T-helper 2 cell treated with Interferon-gamma antibody and Interleukin-4, amounts not matched to agents 100 ng/mL and 5 ng/mL, for 36 hours (primary cell): Measurements from ENCODE around the gene ITPK1. TPM values are rescaled to one million over a fixed set of nuclear protein-coding genes. Genes with fewer than 3 reads are reported as not detected.

ENCODE experiments used
- intact Hi-C: fragments of 100-400 bp; cut with micrococcal nuclease; formaldehyde crosslinking; loops from one replicate; pipeline ENCODE4 v1.15.1; 2023
- total RNA-seq: library from RNA; stranded (reverse); gene quantifications from 2 replicates; pipeline ENCODE4 v1.2.3, GENCODE V29; 2022

The ITPK1 gene
- total RNA-seq, 1 donor from 2014 or later, result 84.1 TPM

GRCh38 chr14:92978229-92979021 is 137.3 kb downstream of the ITPK1 start:
- intact Hi-C loops, result no loop called here

GRCh38 chr14:92976268-92976667 is 139.5 kb downstream of the ITPK1 start:
- intact Hi-C loops, result no loop called here

- intact Hi-C loops, result no loop called here
These were observed 141.0 kb downstream of the ITPK1 start for GRCh38 chr14:92974541-92975345.

DNA sequence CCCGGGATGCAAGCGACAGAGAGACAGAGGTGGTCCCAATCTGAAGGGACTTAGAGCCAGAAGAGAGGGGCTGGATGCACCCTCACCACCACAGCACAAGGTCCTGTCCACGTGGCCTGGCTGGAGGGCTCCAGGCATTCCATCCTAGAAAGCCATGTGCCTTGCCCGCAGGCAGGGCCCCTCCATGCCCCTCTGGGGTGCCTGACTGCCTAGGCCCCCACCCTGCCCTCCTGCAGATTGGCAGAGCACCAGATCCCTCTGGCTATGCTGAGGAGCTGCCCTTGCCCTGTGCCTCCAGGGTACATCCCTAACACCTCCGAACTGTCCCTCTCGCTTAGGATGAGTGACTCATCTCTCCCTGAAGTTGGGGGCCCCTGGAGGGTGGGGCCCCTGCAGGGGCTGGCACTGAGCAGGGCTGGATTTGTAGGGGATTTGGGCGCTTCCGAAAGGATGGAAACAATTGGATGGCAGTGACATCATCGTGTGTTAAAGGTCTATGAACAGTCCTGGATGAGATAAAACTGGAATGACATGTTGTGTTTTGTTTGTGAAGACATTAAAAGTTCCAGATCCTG is 141.8 kb downstream of the ITPK1 start:
- intact Hi-C loops, result no loop called here

GRCh38 chr14:92973261-92973797 is 142.4 kb downstream of the ITPK1 start:
- intact Hi-C loops, result no loop called here

DNA sequence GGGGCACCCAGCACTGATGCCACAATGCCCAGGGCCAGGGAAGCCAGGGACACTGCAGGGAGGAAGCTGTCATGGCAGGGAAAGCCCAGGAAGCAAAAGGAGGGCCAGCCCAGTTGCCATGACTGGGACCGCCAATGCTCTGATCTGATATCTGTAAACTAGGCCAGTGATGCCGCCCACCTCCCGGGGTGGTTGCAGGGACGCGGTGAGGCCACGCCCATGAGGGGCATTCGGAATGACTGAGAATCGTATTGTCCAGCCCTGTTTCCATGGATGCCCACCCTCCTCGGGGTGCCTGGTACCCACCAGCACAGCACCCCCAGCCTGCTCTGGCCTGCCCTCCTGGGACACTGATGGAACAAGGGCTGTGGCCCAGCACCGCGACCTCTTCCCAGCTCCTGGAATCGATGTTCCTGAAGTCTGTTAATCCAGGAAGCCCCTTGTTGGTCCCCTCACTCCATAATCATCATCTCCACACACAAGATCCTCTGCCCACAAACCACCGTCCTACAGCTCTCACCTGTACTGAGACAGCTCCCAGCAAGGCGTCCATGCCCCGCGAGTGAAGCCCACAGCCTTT is 144.0 kb downstream of the ITPK1 start:
- intact Hi-C loops, result no loop called here

GRCh38 chr14:92970271-92970670 is 145.5 kb downstream of the ITPK1 start:
- intact Hi-C loops, result no loop called here

DNA sequence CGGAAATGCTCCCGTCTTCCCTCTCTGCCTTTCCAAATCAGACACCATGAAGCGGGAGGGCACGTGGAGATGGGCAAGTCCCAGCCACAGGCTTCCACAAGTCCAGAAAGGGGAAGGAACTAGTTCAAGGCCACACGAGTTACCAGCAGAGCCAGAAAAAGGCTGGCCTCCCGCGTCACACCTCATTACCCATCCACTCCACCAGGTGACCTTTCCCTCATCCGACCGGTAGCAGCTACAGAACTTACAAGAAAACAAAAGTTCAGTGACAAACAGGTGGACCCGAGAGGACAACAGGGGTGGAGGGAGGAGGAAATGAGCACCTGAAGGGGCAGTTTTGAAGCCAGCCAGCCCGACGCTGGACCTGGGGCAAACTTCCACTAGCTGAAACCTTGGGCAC is 145.9 kb downstream of the ITPK1 start:
- intact Hi-C loops, result no loop called here

DNA sequence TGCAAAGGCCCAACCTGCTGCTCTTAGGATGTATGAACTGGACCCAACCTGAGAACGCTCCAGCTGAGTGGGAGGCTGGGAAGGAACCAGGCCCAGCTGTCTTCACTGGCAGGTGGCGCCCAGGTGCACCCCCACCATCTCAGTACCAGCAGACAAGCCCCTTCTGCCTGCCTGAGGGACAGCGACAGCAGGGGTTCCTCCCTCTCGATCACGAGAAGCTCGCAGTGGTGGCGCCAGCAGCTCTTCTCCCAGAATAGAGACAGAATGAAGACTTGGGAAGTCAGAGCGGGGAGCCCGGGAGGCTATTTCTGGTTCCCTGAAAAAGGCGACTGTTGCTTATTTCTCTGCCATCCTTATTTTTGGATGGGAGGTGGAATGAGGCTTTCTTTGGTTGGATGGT is 146.3 kb downstream of the ITPK1 start:
- intact Hi-C loops, result no loop called here

DNA sequence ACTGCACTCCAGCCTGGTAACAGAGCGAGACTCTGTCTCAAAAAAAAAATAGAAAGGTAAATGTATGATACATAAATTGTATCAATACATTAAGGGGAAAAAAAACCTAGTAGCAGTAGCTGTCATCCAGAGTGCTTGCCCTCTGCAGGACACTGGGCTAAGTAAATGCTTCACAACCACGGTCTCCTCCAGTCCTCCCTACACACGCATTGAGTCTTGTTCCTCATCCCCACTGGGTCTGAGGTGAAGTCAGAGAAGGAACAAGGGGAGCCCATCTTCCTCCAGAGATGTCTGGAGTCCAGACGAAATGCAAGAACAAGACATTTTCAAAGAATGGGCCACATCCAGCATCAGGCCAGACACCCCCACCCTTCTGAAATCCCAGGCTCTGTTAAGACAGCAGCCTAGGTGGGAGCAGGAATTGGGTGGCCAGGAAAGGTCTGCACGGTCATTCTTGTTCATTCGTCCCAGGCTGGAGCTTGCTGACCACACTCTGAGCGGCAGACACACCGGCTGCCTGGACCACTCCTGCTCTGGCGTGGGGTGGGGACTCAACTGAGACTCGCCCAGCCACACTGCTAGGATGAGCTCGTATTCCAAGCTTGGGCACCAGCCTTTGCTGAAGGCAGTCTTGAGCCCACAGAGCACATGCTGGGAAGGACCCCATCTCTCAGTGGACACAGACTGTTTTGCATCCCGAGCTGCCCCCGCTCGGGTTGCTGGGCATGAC is 147.3 kb downstream of the ITPK1 start:
- intact Hi-C loops, result no loop called here

DNA sequence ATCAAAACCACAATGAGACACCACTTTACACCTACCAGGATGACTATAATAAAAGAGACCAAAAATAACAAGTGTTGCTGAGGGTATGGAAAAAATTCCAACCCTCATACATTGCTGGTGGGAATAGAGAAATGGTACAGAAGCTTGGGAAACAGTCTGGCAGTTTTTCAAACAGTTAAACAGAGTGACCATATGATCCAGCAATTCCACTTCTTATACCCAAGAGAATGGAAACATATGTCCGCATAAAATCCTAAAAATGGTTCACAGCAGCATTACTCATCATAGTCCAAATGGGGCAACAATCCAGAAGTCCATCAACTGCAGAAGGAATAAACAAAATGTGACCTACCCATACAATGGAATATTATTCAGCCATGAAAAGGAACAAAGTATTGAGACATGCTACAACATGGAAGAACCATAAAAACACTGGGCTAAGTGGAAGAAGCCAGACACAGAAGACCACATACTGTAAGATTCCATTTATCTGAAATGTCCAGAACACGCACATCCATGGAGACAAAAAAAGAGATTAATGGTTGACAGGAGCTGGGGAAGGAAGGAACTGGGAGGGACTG is 148.3 kb downstream of the ITPK1 start:
- intact Hi-C loops, result no loop called here

- intact Hi-C loops, result no loop called here
These were observed 150.4 kb downstream of the ITPK1 start for GRCh38 chr14:92965281-92965680.

DNA sequence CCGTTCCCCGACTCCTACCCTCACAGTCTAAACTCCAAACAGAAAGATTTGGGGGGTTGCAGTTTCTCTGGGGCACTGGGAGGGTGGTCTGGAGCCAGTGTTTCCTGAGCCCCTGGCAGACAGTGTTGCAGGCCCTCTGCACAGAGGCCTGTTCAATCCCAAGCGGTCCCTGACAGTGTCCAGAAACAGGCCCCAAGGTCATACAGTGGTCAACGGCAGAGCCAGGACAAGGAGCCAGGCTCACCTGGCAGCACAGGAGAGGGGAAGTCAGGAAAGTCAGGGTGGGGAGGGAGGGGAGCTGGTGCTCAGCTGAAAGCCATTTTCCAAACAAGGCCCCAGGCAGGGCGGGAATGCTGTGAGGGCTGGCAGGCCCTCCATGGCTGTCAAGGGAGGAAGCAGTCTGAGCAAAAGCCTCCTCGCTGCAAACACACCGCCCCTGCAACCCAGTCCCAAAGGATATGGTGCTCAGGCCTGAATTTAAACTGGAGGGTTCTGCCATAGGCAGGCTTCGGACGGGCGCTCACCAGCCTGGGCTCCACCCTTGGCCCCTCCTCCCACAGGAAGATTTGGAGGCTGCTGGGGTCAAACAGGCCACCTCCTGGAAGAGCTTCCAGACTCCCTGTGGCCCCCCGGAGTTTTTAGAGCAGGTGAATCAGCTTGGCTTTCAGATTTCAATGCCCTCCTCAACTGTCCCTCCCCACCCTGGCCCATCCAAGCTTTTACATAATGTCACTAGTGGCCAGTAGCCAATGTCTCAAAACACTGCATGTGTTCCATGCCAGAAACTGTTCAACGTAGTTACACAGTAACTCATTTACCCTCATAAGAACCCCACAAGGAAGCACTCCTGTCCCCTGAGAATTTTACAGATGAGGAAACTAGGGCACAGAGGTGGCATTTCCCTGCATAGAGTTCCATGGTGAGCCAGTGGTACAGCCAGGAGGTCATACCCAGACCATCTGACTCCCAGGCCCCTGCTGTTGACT is 151.3 kb downstream of the ITPK1 start:
- intact Hi-C loops, result no loop called here

DNA sequence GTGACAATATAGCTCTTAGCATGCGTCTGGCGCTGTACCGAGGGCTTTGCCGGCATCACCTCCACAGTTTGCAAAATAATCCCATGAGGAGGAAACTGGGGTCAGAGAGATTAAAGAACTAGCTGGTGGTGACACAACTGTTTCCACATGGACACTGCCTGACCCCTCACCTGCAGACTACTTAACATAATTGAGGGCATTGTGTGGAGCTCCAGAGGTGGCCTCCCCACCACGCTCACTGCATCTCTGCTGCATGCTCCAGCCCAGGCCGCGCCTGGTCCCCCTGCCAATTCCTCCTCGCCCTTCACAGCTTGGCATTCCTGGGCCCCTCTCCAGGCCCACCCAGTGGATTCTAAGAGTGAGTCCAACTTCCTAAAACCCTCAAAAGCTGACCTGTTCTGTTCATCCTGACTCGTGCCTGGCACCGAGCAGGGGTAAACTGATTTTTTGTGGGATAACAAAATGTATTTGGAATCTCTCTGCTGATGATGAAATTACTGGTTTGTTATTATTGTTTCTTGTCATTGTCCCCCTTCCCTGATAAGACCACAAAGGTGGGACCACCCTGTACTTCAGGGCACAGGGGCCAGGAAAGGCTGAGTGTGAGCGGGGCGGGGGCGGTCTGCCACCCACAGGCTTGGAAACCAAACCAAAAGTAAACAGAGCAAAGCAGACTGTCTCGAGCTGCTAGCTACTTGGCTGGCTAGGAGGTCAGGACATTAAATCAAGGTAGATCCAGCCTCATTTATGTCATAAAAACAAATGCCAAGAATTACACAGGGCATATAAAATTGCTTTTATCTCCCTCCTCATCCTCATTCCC is 152.2 kb downstream of the ITPK1 start:
- intact Hi-C loops, result no loop called here

- intact Hi-C loops, result no loop called here
These were observed 153.0 kb downstream of the ITPK1 start for GRCh38 chr14:92962831-92963095.

DNA sequence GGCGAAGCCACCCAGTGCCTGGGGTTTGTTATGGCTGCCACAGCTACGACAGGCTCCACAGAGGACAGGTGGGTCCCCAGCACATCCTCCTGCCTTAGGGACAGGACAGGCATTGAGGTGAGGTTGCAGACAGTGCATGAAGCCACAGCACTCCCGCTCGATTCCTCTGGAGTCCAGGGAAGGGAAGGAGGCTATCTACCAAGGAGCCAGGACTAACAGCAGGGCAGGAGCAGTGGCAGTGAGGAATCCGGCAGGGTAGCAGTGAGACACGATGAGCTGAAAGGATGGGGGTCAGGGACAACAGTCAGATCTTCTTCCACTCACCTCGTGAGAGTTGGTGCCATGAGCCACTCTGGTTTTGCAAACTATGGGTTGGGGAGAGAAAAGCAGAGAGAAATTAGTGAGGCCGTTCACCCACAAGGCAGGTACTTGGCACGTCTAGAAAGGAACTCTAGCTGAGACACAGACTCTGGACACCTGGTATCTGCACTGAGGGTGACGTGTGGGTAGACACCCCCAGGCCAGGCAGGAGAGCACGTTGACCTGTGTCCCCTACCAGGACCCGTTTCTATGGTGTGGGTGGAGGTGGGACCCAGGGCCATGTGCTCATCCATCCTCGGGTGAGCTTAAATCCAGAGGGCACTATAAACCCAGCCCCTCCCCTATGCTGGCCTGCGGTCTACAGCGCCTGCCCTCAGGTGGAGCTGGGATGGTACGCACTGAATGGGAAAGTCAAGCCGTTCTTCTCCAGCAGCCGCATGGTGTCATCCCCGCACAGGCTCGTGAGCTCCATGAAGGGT is 153.5 kb downstream of the ITPK1 start:
- intact Hi-C loops, result no loop called here

DNA sequence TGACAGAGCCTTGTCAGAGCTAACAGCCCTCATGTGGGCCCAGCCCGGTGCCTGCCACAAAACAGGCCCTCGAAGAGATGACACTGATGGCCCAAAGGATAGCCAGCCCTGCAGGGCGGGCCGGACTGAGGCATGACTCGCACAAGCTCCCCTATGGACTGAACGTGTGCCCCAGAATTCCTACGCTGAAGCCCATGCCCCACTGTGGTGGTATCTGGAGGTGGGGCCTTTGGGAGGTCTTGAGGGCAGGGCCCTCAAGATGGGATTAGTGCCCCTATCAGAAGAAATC is 154.2 kb downstream of the ITPK1 start:
- intact Hi-C loops, result no loop called here
